HG03175 (cell line): Measurements from ENCODE around the gene GADD45A.
A peak's percentile ranks its signal among the peaks of the same experiment; 100 is the strongest.

Experiments used
- ATAC-seq: cut with Tn5 transposase; IDR thresholded peaks from one replicate; pipeline ENCODE4 v1.9.1; 2021; ENCODE audit warnings: mild to moderate bottlenecking, moderate library complexity; ENCODE audit not compliant: unreplicated experiment

Gene GADD45A

GRCh38 chr1:67666636-67667035, 18.4 kb upstream of the GADD45A start:
- no peak for ATAC-seq

- no peak for ATAC-seq
Measured at GRCh38 chr1:67668660-67669059, 16.3 kb upstream of the GADD45A start.

GRCh38 chr1:67672260-67672803, 12.7 kb upstream of the GADD45A start:
- ATAC-seq = no peak

- ATAC-seq = no peak
Measured at GRCh38 chr1:67673468-67674201, 11.4 kb upstream of the GADD45A start.

- no peak for ATAC-seq
Measured at GRCh38 chr1:67674260-67675011, 10.6 kb upstream of the GADD45A start.

- no peak for ATAC-seq
Measured at GRCh38 chr1:67675800-67676199, 9.2 kb upstream of the GADD45A start.

- ATAC-seq = no peak
Measured at GRCh38 chr1:67676287-67676686, 8.7 kb upstream of the GADD45A start.

- no peak for ATAC-seq
Measured at GRCh38 chr1:67676946-67677345, 8.1 kb upstream of the GADD45A start.

GRCh38 chr1:67677408-67677807, 7.6 kb upstream of the GADD45A start:
- ATAC-seq = no peak

- ATAC-seq = no peak
Measured at GRCh38 chr1:67677930-67678329, 7.1 kb upstream of the GADD45A start.

GRCh38 chr1:67679691-67680090, 5.3 kb upstream of the GADD45A start:
- ATAC-seq = no peak

- no peak for ATAC-seq
Measured at GRCh38 chr1:67680486-67680885, 4.5 kb upstream of the GADD45A start.

GRCh38 chr1:67682659-67683197, 2.3 kb upstream of the GADD45A start:
- no peak for ATAC-seq

GRCh38 chr1:67683316-67683715, 1.7 kb upstream of the GADD45A start:
- no peak for ATAC-seq

GRCh38 chr1:67683766-67684525, 1.1 kb upstream of the GADD45A start:
- ATAC-seq = no peak

GRCh38 chr1:67684526-67685066, 405 bp upstream of the GADD45A start:
- no peak for ATAC-seq

- peak; percentile 15 for ATAC-seq
Measured at GRCh38 chr1:67685558-67686266, 711 bp downstream of the GADD45A start.

GRCh38 chr1:67686267-67687197, 1.5 kb downstream of the GADD45A start:
- peak; percentile 17 for ATAC-seq

- no peak for ATAC-seq
Measured at GRCh38 chr1:67687198-67687545, 2.2 kb downstream of the GADD45A start.
